GM12878 (cell line): ENCODE data around the gene IKZF1.

Source experiments
- CTCF ChIP-seq, 3 experiments: IDR thresholded peaks in 2 of 3; conservative IDR thresholded peaks in 1 of 3; 2 replicates each; pipeline ENCODE4 v1.5.1; 2011; ENCODE audit warnings: low read depth in 3 of 3, low read length in 3 of 3, mild to moderate bottlenecking in 3 of 3, control low read depth in 2 of 3, moderate library complexity in 2 of 3, inconsistent platforms in 1 of 3, mixed read lengths in 1 of 3; ENCODE audit not compliant: control insufficient read depth in 2 of 3, insufficient read depth in 1 of 3; ENCODE audit errors: extremely low read depth in 1 of 3
- FOS ChIP-seq: IDR thresholded peaks from 3 replicates; pipeline ENCODE4 v1.6.1; 2011; ENCODE audit warnings: borderline replicate concordance; ENCODE audit not compliant: insufficient read length; ENCODE audit errors: extremely low read depth
- HDAC6 ChIP-seq: fragments of 200-600 bp; sonication (generic); IDR thresholded peaks from one replicate; pipeline ENCODE4 v1.8.0; 2017; ENCODE audit warnings: antibody characterized with exemption; ENCODE audit not compliant: unreplicated experiment
- RAD21 ChIP-seq: IDR thresholded peaks from 2 replicates; pipeline ENCODE4 v1.6.1; 2011; ENCODE audit warnings: mild to moderate bottlenecking, low read depth, low read length, moderate library complexity; ENCODE audit not compliant: insufficient read depth
- SREBF2 ChIP-seq: IDR thresholded peaks from 2 replicates; pipeline ENCODE4 v1.6.1; 2012; ENCODE audit warnings: mild to moderate bottlenecking, low read length

DNA sequence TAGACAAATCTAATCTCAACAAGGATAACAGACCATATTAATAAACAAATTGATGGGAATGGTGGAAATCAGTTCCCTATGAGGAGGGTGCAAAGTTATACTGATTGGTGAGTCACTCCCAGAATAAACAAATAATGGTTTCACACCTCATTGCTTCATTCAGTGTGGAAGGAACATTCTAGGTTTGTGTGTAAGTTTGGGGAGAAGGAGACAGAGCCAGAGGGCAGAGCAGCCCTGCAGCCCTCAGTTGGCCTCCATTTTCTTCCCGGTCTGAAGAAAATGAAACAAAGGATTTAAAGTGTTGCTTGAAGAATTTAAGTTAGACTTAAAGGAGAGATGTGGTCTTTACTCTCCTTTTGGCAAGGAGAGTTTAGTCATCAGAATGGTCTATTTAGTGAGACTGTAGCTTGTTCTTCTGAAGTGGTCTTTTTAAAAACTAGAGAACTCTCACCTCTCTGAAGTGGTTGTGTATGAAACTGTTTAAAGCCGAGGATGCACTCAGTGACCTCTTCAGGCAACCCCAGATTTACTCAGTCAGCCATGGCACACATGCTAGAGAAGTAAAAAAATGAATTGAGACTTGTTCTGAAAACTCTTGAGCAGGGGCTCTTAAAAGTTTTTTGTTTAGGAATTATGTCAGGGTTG lies 27.2 kb downstream of the IKZF1 start:
- no peak for TF ChIP-seq RAD21
- no peak for TF ChIP-seq CTCF (IDR thresholded peaks at IDR 0.05 in 2 of 3, conservative IDR thresholded peaks at IDR 0.05 in 1 of 3; ENCODE audit: control insufficient read depth in 2 of 3, extremely low read depth in 1 of 3, insufficient read depth in 1 of 3, low read depth in 3 of 3, low read length in 3 of 3)
- TF ChIP-seq HDAC6 = no peak
- TF ChIP-seq SREBF2 = no peak
- TF ChIP-seq FOS = no peak
